GM12878 (cell line): Measurements from ENCODE around the gene GGNBP2. TPM values are rescaled to one million over a fixed set of nuclear protein-coding genes. Genes with fewer than 3 reads are reported as not detected.

Experiments used
- ATAC-seq: fragments of 200-7000 bp; cut with Tn5 transposase; 3 replicates; pipeline ENCODE4 v1.9.1; 2020; ENCODE audit warnings: mild to moderate bottlenecking, moderate library complexity
- BruUV-seq: library from RNA; stranded (reverse); fragments of 400-500 nt; replicated peaks from 2 replicates; lab custom pipeline; 2021; lab: Mats Ljungman, UMichigan
- CTCF ChIA-PET: fragments of 300-600 bp; sonication (Branson Sonifier 250); formaldehyde crosslinking; extraction: SDS; loops from one replicate; lab custom pipeline; 2021; ENCODE audit warnings: inconsistent platforms; lab: Yijun Ruan, JAX
- POLR2A ChIA-PET: fragments of 350-600 bp; formaldehyde crosslinking; extraction: SDS; loops from one replicate; lab custom pipeline; 2021; ENCODE audit warnings: inconsistent platforms; lab: Charles Lee
- RAD21 ChIA-PET: fragments of 300-600 bp; sonication (Branson Sonifier 250); formaldehyde crosslinking; loops from one replicate; lab custom pipeline; 2023; ENCODE audit warnings: antibody characterized with exemption; ENCODE audit not compliant: unreplicated experiment; lab: Charles Lee
- SMC1A ChIA-PET: fragments of 300-600 bp; sonication (Branson Sonifier 250); formaldehyde crosslinking; loops from one replicate; lab custom pipeline; 2023; ENCODE audit not compliant: unreplicated experiment, uncharacterized antibody; lab: Charles Lee
- DNase-seq: peaks from one replicate; pipeline ENCODE4 v3.0.0-alpha.2; 2011; ENCODE audit warnings: low read depth, low spot score
- FAIRE-seq: peaks from 3 replicates; lab custom pipeline; 2011; peaks lifted over from hg19 to GRCh38; lab: Jason Lieb, UNC
- H2AFZ ChIP-seq: 2 replicates; pipeline ENCODE4 v1.6.0; 2011; ENCODE audit warnings: low read depth, low read length, control low read depth; ENCODE audit not compliant: control insufficient read depth
- H3K27ac ChIP-seq: 2 replicates; pipeline ENCODE4 v1.5.1; 2011; ENCODE audit warnings: control low read depth; ENCODE audit not compliant: control insufficient read depth, insufficient read depth
- H3K27me3 ChIP-seq, 2 experiments: replicated peaks in 1 of 2; 2 replicates each; pipeline versions ENCODE4 v1.6.0 to v1.6.1; 2011; ENCODE audit warnings: low read length in 1 of 2; ENCODE audit not compliant: control insufficient read depth in 2 of 2, insufficient read depth in 2 of 2
- H3K36me3 ChIP-seq, 2 experiments: 2 replicates each; pipeline ENCODE4 v1.5.1; 2011; ENCODE audit warnings: low read length in 1 of 2; ENCODE audit not compliant: control insufficient read depth in 2 of 2, insufficient read depth in 2 of 2
- H3K4me1 ChIP-seq: 2 replicates; pipeline ENCODE4 v1.6.1; 2011; ENCODE audit warnings: mild to moderate bottlenecking, low read length, moderate library complexity, mixed read lengths; ENCODE audit not compliant: control insufficient read depth, insufficient read depth
- H3K4me2 ChIP-seq: 2 replicates; pipeline ENCODE4 v1.6.0; 2011; ENCODE audit warnings: control low read depth; ENCODE audit not compliant: control insufficient read depth, insufficient read depth
- H3K4me3 ChIP-seq: fragments of 200-600 bp; sonication (generic); 2 replicates; pipeline ENCODE4 v1.5.1; 2016
- H3K79me2 ChIP-seq: 2 replicates; pipeline ENCODE4 v1.6.0; 2011; ENCODE audit warnings: low read length; ENCODE audit not compliant: control insufficient read depth, insufficient read depth
- H3K9ac ChIP-seq: 2 replicates; pipeline ENCODE4 v1.8.0; 2011; ENCODE audit warnings: low read length, control low read depth, mixed read lengths; ENCODE audit not compliant: control insufficient read depth, insufficient read depth
- H3K9me3 ChIP-seq: replicated peaks from 3 replicates; pipeline ENCODE4 v1.5.1; 2011; ENCODE audit warnings: mild to moderate bottlenecking, low read length; ENCODE audit not compliant: control insufficient read depth, insufficient read depth
- H4K20me1 ChIP-seq: 2 replicates; pipeline ENCODE4 v1.6.0; 2011; ENCODE audit not compliant: control insufficient read depth, insufficient read depth
- BACH1 ChIP-seq: fragments of 450-650 bp; IDR thresholded peaks from 2 replicates; pipeline ENCODE4 v1.6.1; 2017; ENCODE audit warnings: mild to moderate bottlenecking, borderline replicate concordance
- BCL3 ChIP-seq: IDR thresholded peaks from 2 replicates; pipeline ENCODE4 v1.6.1; 2011; ENCODE audit warnings: borderline replicate concordance, low read depth, mild to moderate bottlenecking, moderate library complexity, low read length; ENCODE audit not compliant: insufficient read depth, poor library complexity, severe bottlenecking
- E2F4 ChIP-seq: IDR thresholded peaks from 2 replicates; pipeline ENCODE4 v1.6.1; 2012; ENCODE audit warnings: low read depth, low read length, improper control_type of control experiment
- ESRRA ChIP-seq: IDR thresholded peaks from 2 replicates; pipeline ENCODE4 v1.6.1; 2012; ENCODE audit warnings: mild to moderate bottlenecking, low read length, improper control_type of control experiment
- EZH2 ChIP-seq: IDR thresholded peaks from 2 replicates; pipeline ENCODE4 v1.6.1; 2012; ENCODE audit warnings: low read depth, mild to moderate bottlenecking, control low read depth, inconsistent platforms, low read length, borderline replicate concordance; ENCODE audit not compliant: control insufficient read depth
- IKZF2 ChIP-seq, 2 experiments: fragments of 450-650 bp; IDR thresholded peaks; 2 replicates each; pipeline ENCODE4 v1.6.1; 2017; ENCODE audit warnings: mild to moderate bottlenecking in 2 of 2, moderate library complexity in 2 of 2
- IRF3 ChIP-seq: fragments of 450-650 bp; IDR thresholded peaks from 2 replicates; pipeline ENCODE4 v1.6.1; 2014; ENCODE audit warnings: mild to moderate bottlenecking
- KDM1A ChIP-seq: fragments of 200-600 bp; sonication (generic); IDR thresholded peaks from 2 replicates; pipeline ENCODE4 v1.6.1; 2016; ENCODE audit warnings: borderline replicate concordance
- MEF2A ChIP-seq: IDR thresholded peaks from 2 replicates; pipeline ENCODE4 v1.6.1; 2011; ENCODE audit warnings: low read depth, mild to moderate bottlenecking, low read length, moderate library complexity; ENCODE audit not compliant: insufficient read depth
- NRF1 ChIP-seq: conservative IDR thresholded peaks from 2 replicates; pipeline ENCODE4 v1.6.1; 2011; ENCODE audit warnings: mild to moderate bottlenecking, low read depth, low read length, improper control_type of control experiment
- PAX5 ChIP-seq: IDR thresholded peaks from 2 replicates; pipeline ENCODE4 v1.6.1; 2011; ENCODE audit warnings: low read depth, low read length, borderline replicate concordance
- RCOR1 ChIP-seq: conservative IDR thresholded peaks from 2 replicates; pipeline ENCODE4 v1.6.1; 2012; ENCODE audit warnings: low read depth, low read length, improper control_type of control experiment
- SKIL ChIP-seq: fragments of 450-650 bp; IDR thresholded peaks from 2 replicates; pipeline ENCODE4 v1.6.1; 2017; ENCODE audit warnings: mild to moderate bottlenecking, low read depth, inconsistent platforms; ENCODE audit not compliant: poor library complexity, severe bottlenecking
- STAT1 ChIP-seq: fragments of 450-650 bp; conservative IDR thresholded peaks from 2 replicates; pipeline ENCODE4 v1.6.1; 2014; ENCODE audit warnings: antibody characterized with exemption, mild to moderate bottlenecking
- ZBTB33 ChIP-seq: fragments of 450-650 bp; IDR thresholded peaks from 2 replicates; pipeline ENCODE4 v1.6.1; 2017; ENCODE audit warnings: mild to moderate bottlenecking
- ZNF24 ChIP-seq: fragments of 450-650 bp; IDR thresholded peaks from 2 replicates; pipeline ENCODE4 v1.6.1; 2017; ENCODE audit warnings: antibody characterized with exemption, mild to moderate bottlenecking
- WGBS: methylation state at CpG from one replicate; pipeline ENCODE4 v1.1.6; 2016; ENCODE audit warnings: low lambda C conversion rate; ENCODE audit not compliant: insufficient replicate concordance, insufficient coverage; ENCODE audit errors: missing lambda C conversion rate; 5-methylcytosine and 5-hydroxymethylcytosine counted together
- in situ Hi-C: fragments of 300-500 bp; cut with MboI; formaldehyde crosslinking; loops from 9 replicates; pipeline ENCODE4 v1.14.3; 2018; ENCODE audit warnings: mixed read lengths
- intact Hi-C: fragments of 100-400 bp; cut with micrococcal nuclease; formaldehyde crosslinking; loops from one replicate; pipeline ENCODE4 v1.14.2; 2022; ENCODE audit not compliant: unreplicated experiment
- polyA plus RNA-seq, 11 experiments: library from polyadenylated mRNA; depleted of rRNA in 4 of 11; unstranded in 6 of 11; stranded (reverse) in 5 of 11; fragments of >200 nt; fragmentation: Nextera tagmentation in 4 of 11; fragmentation: Illumina TruSeq in 1 of 11; extraction: Ambion mirVana in 4 of 11; extraction: Trizol in 1 of 11; gene quantifications; 1 replicate in 1 of 11; 2 replicates in 10 of 11; pipeline versions ENCODE4 v1.2.1 to v1.2.3, GENCODE V29; 2011 to 2016; ENCODE audit warnings: inconsistent platforms in 2 of 11, missing spikeins in 2 of 11, low read depth in 1 of 11
- total RNA-seq, 4 experiments: library from RNA; depleted of rRNA in 3 of 4; stranded (reverse); fragments of >200 nt in 3 of 4; fragmentation: Illumina TruSeq in 1 of 4; extraction: Trizol in 1 of 4; gene quantifications; 2 replicates each; pipeline versions ENCODE4 v1.2.1 to v1.2.3, GENCODE V29; 2013 to 2021

Gene GGNBP2
- total and polyA plus RNA-seq, 10 of the 15 experiments (the other 5 are each of a cell fraction or from before 2014, with no cell fraction given): 36.3 to 82.0 (median 50.0) TPM

- Histone ChIP-seq H2AFZ (no peak overlapping the region), H3K4me2 (no peak overlapping the region), H3K36me3 (peaks cover 24 to 27% of the 10 kb centered on the region in 2 experiments), H3K27me3 (no peaks in the 10 kb centered on the region), H3K4me3 (no peak overlapping the region), H3K9ac (no peak overlapping the region), H4K20me1 (no peaks in the 10 kb centered on the region), H3K27ac (no peak overlapping the region), H3K9me3 (no peaks in the 10 kb centered on the region), H3K4me1 (no peaks in the 10 kb centered on the region), H3K79me2 (no peaks in the 10 kb centered on the region)
- no TSS peak for BruUV-seq
- ATAC-seq (no peak), FAIRE-seq (no peak), DNase-seq (no peak)
- POLR2A ChIA-PET: interaction anchor here (0.6 kb wide), 1 partner anchor 974 kb away, joined by 5 read pairs; no protein-coding TSS in a partner anchor
- RAD21 ChIA-PET: no interaction called here
- SMC1A ChIA-PET: no interaction called here
- 100% methylated on average over 5 of the region's 5 CpGs for WGBS
- CTCF ChIA-PET: no interaction called here
- intact Hi-C loops (no loop called here), in situ Hi-C loops (no loop called here)
- TF ChIP-seq KDM1A (no peak), RCOR1 (no peak), IKZF2 (IDR thresholded peaks at IDR 0.05) (no peak), EZH2 (no peak), PAX5 (no peak), ZBTB33 (no peak), STAT1 (no peak), ZNF24 (no peak), MEF2A (no peak), BACH1 (no peak), SKIL (no peak), IRF3 (no peak), NRF1 (no peak), E2F4 (no peak), BCL3 (no peak), ESRRA (no peak)
Observed at GRCh38 chr17:36504156-36504545, 40.6 kb upstream of the GGNBP2 start.
